ENCODE results near the gene GPNMB. TPM values are rescaled to one million over a fixed set of nuclear protein-coding genes. Genes with fewer than 3 reads are reported as not detected.

Gene GPNMB
- total RNA-seq, 1 donor from 2014 or later = 93.6 TPM

GRCh38 chr7:23230641-23231101 lies 15.9 kb upstream of the GPNMB start:
- no peak for DNase-seq (ENCODE audit: low spot score)

- DNase-seq (ENCODE audit: low spot score) = no peak
Measured at GRCh38 chr7:23232966-23233365, 13.6 kb upstream of the GPNMB start.

DNA sequence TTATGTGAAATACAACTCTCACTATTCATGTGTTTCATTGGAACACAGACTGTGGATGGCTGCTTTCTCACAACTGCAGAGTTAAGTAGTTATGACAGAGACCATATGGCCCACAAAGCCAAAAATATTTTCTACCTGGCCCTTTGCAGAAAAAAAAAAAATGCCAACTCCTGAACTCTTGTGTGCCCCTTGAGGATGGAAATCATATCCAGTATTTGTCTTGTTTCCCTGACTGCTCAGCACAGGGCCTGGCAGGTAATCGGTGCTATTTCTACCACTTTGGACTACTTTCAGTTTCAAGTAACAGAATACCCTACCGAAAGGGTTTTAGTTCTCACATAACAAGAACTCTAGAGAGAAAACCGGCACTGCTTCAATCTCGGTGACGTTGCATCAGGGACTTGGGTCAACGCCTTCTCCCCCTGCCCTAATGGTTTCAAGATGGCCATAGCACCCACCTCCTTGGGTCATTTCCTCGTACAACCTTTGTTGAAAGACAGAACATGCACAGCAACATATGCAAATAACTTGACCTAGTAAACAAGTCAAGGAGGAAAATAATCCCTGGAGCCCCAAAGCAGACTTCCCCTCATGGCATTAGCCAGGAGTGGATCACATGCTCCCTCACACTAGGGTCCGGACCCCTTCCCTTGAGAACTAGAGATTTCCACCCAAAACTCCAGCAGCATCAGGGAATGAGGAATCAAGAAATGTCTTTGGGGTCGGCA lies 11.8 kb upstream of the GPNMB start:
- no peak for DNase-seq (ENCODE audit: low spot score)

DNA sequence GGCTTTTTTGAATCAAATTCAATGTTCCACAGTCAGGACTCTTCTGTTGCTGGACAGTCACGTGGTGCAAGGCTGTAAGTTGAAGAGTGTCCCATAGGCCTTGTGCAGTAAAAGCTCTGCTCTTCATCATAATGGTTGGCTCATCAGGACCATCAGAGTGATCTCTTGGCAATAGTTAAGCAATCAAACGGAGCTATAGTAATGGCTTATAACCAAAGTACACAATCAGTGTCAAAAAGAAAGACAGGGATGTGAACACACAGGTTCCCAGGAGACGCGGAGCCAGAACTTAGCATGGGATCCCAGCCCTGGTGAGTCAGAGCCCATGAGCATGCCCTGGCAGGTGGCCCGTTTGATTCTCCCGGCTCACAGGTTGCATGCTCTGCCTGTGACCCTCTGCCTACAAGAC lies 10.8 kb upstream of the GPNMB start:
- peak; percentile 88 for DNase-seq (ENCODE audit: low spot score)

DNA sequence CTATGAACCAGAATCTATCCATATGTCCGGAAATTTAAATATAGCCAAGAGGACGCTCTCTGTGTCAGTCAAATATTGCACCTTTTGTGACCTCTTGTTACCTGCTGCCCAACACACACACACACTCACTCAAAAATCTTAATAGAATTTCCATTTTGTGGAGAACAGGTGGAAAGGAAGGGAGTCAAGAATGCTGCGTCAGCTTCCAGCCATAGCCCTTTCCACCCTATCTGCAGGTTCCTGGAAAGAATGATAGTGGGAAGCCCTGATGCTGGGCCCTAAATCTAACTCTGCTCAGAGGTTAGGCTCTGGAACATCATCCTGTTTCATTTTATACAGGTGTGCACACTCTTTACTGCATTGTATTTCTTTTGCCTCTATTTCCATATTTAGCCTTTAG lies 9.6 kb upstream of the GPNMB start:
- no peak for DNase-seq (ENCODE audit: low spot score)

- DNase-seq (ENCODE audit: low spot score) = no peak
Measured at GRCh38 chr7:23238983-23239652, 7.5 kb upstream of the GPNMB start.

GRCh38 chr7:23239698-23240097 lies 6.9 kb upstream of the GPNMB start:
- DNase-seq (ENCODE audit: low spot score) = no peak

DNA sequence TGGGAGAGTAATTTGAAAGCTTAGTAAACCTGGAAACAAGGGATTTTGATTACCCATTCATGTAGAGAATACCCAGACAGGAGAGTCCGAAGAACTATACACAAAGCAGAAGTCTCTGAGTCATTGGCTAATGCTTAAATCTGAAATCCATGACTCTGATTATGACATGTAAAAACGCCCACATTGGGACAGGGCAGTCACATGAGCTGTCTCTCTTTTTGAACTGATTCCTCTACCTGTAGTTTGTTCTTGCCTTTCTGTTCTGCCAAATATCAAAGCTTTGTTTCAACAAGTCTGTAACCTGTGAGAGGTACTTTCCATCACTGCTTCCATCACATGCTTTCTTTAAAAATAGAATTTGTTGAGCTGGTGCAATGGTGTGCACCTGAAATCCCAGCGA lies 4.3 kb upstream of the GPNMB start:
- no peak for DNase-seq (ENCODE audit: low spot score)

DNA sequence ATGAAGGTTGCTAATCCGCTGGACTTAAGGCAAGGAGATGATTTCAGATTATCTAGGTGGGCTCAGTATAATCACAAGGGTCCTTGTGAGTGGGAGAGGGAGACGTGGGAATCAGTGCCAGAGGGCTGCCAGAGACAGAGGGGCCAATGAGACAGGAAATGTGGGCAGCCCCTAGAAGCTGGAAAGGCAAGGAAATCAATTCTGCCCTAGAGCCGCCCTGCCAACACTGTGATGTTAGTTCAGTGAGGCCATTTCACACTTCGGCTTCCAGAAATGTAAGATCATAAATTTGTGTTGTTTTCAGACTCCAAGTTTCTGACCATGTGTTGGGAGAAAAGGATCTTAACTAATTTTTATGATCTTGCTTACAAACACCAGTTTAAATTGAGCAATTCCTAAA lies 3.6 kb upstream of the GPNMB start:
- no peak for DNase-seq (ENCODE audit: low spot score)

- no peak for DNase-seq (ENCODE audit: low spot score)
Measured at GRCh38 chr7:23247046-23247602, 549 bp downstream of the GPNMB start.

- no peak for DNase-seq (ENCODE audit: low spot score)
Measured at GRCh38 chr7:23247603-23248335, 1.2 kb downstream of the GPNMB start.

DNA sequence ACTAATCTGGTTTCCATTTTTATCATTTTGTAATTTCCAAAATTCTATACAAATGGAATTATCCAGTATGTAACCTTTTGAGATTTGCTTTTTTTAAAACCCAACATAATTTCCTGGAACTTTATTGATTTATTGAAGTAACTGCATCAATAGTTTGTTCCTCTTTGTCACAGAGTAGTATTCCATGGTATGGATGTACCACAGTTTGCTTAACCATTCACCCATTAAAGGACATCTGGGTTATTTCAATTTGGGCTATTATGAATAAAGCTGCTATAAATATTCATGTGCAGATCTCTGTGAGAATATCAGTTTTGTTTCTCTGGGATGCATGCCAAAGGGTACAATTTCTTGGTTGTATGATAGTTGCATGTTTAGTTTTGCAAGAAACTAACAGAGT lies 2.9 kb downstream of the GPNMB start:
- no peak for DNase-seq (ENCODE audit: low spot score)

GRCh38 chr7:23254051-23254681 lies 7.6 kb downstream of the GPNMB start:
- no peak for DNase-seq (ENCODE audit: low spot score)

DNA sequence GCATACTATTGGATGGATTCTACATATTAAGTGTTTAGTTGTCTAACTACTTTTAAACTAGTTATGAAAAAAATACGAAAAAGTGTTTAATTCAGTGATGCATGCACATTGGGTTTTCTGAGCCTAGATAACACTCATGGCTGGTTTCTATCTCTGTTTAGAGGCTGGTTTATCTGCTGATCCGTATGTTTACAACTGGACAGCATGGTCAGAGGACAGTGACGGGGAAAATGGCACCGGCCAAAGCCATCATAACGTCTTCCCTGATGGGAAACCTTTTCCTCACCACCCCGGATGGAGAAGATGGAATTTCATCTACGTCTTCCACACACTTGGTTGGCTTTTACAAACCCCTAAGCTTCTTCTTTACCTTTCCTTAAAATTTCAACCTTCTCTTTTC lies 10.2 kb downstream of the GPNMB start:
- DNase-seq (ENCODE audit: low spot score) = no peak

DNA sequence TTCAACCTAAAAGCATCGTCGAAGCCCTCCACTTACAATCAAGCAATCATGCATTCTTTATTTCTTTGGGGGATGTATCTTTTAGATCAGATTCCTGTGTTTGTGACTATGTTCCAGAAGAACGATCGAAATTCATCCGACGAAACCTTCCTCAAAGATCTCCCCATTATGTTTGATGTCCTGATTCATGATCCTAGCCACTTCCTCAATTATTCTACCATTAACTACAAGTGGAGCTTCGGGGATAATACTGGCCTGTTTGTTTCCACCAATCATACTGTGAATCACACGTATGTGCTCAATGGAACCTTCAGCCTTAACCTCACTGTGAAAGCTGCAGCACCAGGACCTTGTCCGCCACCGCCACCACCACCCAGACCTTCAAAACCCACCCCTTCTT lies 13.8 kb downstream of the GPNMB start:
- DNase-seq (ENCODE audit: low spot score) = no peak

GRCh38 chr7:23261843-23262452 lies 15.4 kb downstream of the GPNMB start:
- DNase-seq (ENCODE audit: low spot score) = peak; percentile 48

- no peak for DNase-seq (ENCODE audit: low spot score)
Measured at GRCh38 chr7:23264916-23265458, 18.4 kb downstream of the GPNMB start.

GRCh38 chr7:23266918-23267317 lies 20.3 kb downstream of the GPNMB start:
- DNase-seq (ENCODE audit: low spot score) = no peak

DNA sequence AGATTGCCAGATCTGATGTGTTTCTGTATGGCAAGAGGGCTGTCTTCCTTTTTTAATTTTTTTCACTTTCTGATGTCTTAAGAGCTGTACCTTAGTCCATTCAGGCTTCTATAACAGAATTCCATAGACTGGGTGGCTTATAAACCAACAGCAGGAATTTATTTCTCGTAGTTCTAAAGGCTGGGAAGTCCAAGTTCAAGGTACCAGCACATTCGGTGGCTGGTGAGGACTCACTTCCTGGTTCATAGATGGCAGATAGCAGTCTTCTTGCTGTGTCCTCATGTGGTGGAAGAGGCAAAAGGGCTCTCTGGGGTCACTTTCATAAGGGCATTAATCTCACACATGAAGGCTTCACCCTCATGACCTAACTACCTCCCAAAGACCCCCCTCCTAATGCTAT lies 20.8 kb downstream of the GPNMB start:
- DNase-seq (ENCODE audit: low spot score) = no peak

DNA sequence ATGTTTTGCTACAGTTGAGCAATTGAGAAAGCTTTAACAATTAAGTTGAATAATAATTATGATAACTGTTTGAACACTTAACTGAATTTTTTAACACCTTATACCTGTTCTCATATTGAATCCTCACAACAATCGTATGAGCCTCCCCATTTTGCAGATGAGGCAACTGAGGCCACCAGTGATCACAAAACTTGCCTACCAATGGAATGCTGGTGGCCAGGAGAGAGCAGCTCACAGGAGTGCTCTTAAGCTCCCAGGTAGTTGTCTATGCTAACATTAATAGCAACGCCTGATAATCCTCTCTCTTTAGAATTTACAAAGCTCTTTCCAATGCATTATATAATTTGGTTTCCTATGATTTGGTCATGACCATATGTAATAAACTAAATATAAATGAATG lies 21.6 kb downstream of the GPNMB start:
- DNase-seq (ENCODE audit: low spot score) = no peak

- DNase-seq (ENCODE audit: low spot score) = no peak
Measured at GRCh38 chr7:23268746-23269145, 22.2 kb downstream of the GPNMB start.
